ENCODE results near the gene COL1A1. TPM values are rescaled to one million over a fixed set of nuclear protein-coding genes. Genes with fewer than 3 reads are reported as not detected.

COL1A1 gene
- total RNA-seq, 2 donors from 2014 or later, result 15.4 to 16.6 TPM

GRCh38 chr17:50144845-50145531 is 56.4 kb downstream of the COL1A1 start:
- no peak for ATAC-seq
- no peaks in the 10 kb centered on the region for H3K9me3 ChIP-seq (ENCODE audit: control insufficient read depth, low read length, poor library complexity, severe bottlenecking)
- DNase-seq, result no peak
- Mint-ChIP-seq H3K4me3 (peak overlapping the region; percentile 98), H3K4me1 (peaks cover 73% of the 10 kb centered on the region), H3K27ac (peak overlapping the region; percentile 91), H3K36me3 (ENCODE audit: low read depth) (peaks cover 21% of the 10 kb centered on the region), H3K27me3 (no peaks in the 10 kb centered on the region)

GRCh38 chr17:50144355-50144754 is 57.1 kb downstream of the COL1A1 start:
- H3K9me3 ChIP-seq (ENCODE audit: control insufficient read depth, low read length, poor library complexity, severe bottlenecking), result no peaks in the 10 kb centered on the region
- Mint-ChIP-seq H3K27me3 (no peaks in the 10 kb centered on the region), H3K27ac (peak overlapping the region; percentile 91), H3K4me3 (peak overlapping the region; percentile 67), H3K36me3 (ENCODE audit: low read depth) (peaks cover 21% of the 10 kb centered on the region), H3K4me1 (peaks cover 80% of the 10 kb centered on the region)
- ATAC-seq (no peak), DNase-seq (no peak)

GRCh38 chr17:50143461-50144176 is 57.8 kb downstream of the COL1A1 start:
- H3K4me3 Mint-ChIP-seq, result peak overlapping the region; percentile 67
- DNase-seq (no peak), ATAC-seq (no peak)
- no peaks in the 10 kb centered on the region for H3K9me3 ChIP-seq (ENCODE audit: control insufficient read depth, low read length, poor library complexity, severe bottlenecking)
- peak overlapping the region; percentile 91 for H3K27ac Mint-ChIP-seq
- H3K27me3 Mint-ChIP-seq, result no peaks in the 10 kb centered on the region
- peaks cover 21% of the 10 kb centered on the region for H3K36me3 Mint-ChIP-seq (ENCODE audit: low read depth)
- H3K4me1 Mint-ChIP-seq, result peaks cover 80% of the 10 kb centered on the region

GRCh38 chr17:50141745-50142110 is 59.7 kb downstream of the COL1A1 start:
- H3K36me3 Mint-ChIP-seq (ENCODE audit: low read depth), result peaks cover 18% of the 10 kb centered on the region
- ATAC-seq, result no peak
- no peaks in the 10 kb centered on the region for H3K27me3 Mint-ChIP-seq
- H3K4me1 Mint-ChIP-seq, result peaks cover 83% of the 10 kb centered on the region
- no peak for DNase-seq
- H3K27ac Mint-ChIP-seq, result peak overlapping the region; percentile 91
- peak overlapping the region; percentile 91 for H3K4me3 Mint-ChIP-seq
- no peaks in the 10 kb centered on the region for H3K9me3 ChIP-seq (ENCODE audit: control insufficient read depth, low read length, poor library complexity, severe bottlenecking)

GRCh38 chr17:50141026-50141744 is 60.2 kb downstream of the COL1A1 start:
- Mint-ChIP-seq H3K4me1 (peaks cover 83% of the 10 kb centered on the region), H3K4me3 (peak overlapping the region; percentile 91), H3K27ac (peak overlapping the region; percentile 91), H3K27me3 (no peaks in the 10 kb centered on the region), H3K36me3 (ENCODE audit: low read depth) (peaks cover 22% of the 10 kb centered on the region)
- ATAC-seq (no peak), DNase-seq (no peak)
- H3K9me3 ChIP-seq (ENCODE audit: control insufficient read depth, low read length, poor library complexity, severe bottlenecking), result no peaks in the 10 kb centered on the region

- peak; percentile 70 to 77 (median 71) for DNase-seq
- ATAC-seq, result peak; percentile 89
- Mint-ChIP-seq H3K36me3 (ENCODE audit: low read depth) (peaks cover 22% of the 10 kb centered on the region), H3K27ac (peak overlapping the region; percentile 91), H3K27me3 (no peaks in the 10 kb centered on the region), H3K4me3 (peak overlapping the region; percentile 91), H3K4me1 (peaks cover 77% of the 10 kb centered on the region)
- H3K9me3 ChIP-seq (ENCODE audit: control insufficient read depth, low read length, poor library complexity, severe bottlenecking), result no peaks in the 10 kb centered on the region
Observed at GRCh38 chr17:50139950-50140885, 61.2 kb downstream of the COL1A1 start.

GRCh38 chr17:50139185-50139783 is 62.1 kb downstream of the COL1A1 start:
- H3K36me3 Mint-ChIP-seq (ENCODE audit: low read depth), result peaks cover 18% of the 10 kb centered on the region

GRCh38 chr17:50137042-50137441 is 64.4 kb downstream of the COL1A1 start:
- peaks cover 10% of the 10 kb centered on the region for H3K36me3 Mint-ChIP-seq (ENCODE audit: low read depth)

More at GRCh38 chr17:50139185-50139783, 62.1 kb downstream of the COL1A1 start:
- Mint-ChIP-seq H3K4me3 (peak overlapping the region; percentile 3), H3K4me1 (peaks cover 69% of the 10 kb centered on the region), H3K27me3 (no peaks in the 10 kb centered on the region), H3K27ac (peak overlapping the region; percentile 91)
- ATAC-seq, result no peak
- no peak for DNase-seq
- H3K9me3 ChIP-seq (ENCODE audit: control insufficient read depth, low read length, poor library complexity, severe bottlenecking), result no peaks in the 10 kb centered on the region

GRCh38 chr17:50136096-50136687 is 65.2 kb downstream of the COL1A1 start:
- Mint-ChIP-seq H3K27me3 (no peaks in the 10 kb centered on the region), H3K36me3 (ENCODE audit: low read depth) (peaks cover 7% of the 10 kb centered on the region), H3K27ac (no peak overlapping the region), H3K4me3 (no peak overlapping the region), H3K4me1 (peaks cover 51% of the 10 kb centered on the region)
- no peaks in the 10 kb centered on the region for H3K9me3 ChIP-seq (ENCODE audit: control insufficient read depth, low read length, poor library complexity, severe bottlenecking)
- no peak for ATAC-seq
- DNase-seq, result no peak

More at GRCh38 chr17:50137042-50137441, 64.4 kb downstream of the COL1A1 start:
- ATAC-seq (no peak), DNase-seq (no peak)
- Mint-ChIP-seq H3K4me3 (peak overlapping the region; percentile 49), H3K27ac (no peak overlapping the region), H3K4me1 (peaks cover 53% of the 10 kb centered on the region), H3K27me3 (no peaks in the 10 kb centered on the region)
- H3K9me3 ChIP-seq (ENCODE audit: control insufficient read depth, low read length, poor library complexity, severe bottlenecking), result no peaks in the 10 kb centered on the region

GRCh38 chr17:50135316-50136095 is 65.9 kb downstream of the COL1A1 start:
- no peak for ATAC-seq
- H3K9me3 ChIP-seq (ENCODE audit: control insufficient read depth, low read length, poor library complexity, severe bottlenecking), result no peaks in the 10 kb centered on the region
- H3K27me3 Mint-ChIP-seq, result no peaks in the 10 kb centered on the region
- DNase-seq, result no peak
- no peak overlapping the region for H3K4me3 Mint-ChIP-seq
- H3K36me3 Mint-ChIP-seq (ENCODE audit: low read depth), result peaks cover 7% of the 10 kb centered on the region
- H3K4me1 Mint-ChIP-seq, result peaks cover 49% of the 10 kb centered on the region
- no peak overlapping the region for H3K27ac Mint-ChIP-seq

- peaks cover 42% of the 10 kb centered on the region for H3K4me1 Mint-ChIP-seq
- no peak for ATAC-seq
Observed at GRCh38 chr17:50134206-50135110, 67.0 kb downstream of the COL1A1 start.

More at GRCh38 chr17:50134206-50135110, 67.0 kb downstream of the COL1A1 start:
- DNase-seq, result no peak
- Mint-ChIP-seq H3K4me3 (no peak overlapping the region), H3K36me3 (ENCODE audit: low read depth) (peaks cover 7% of the 10 kb centered on the region), H3K27me3 (no peaks in the 10 kb centered on the region), H3K27ac (no peak overlapping the region)
- no peaks in the 10 kb centered on the region for H3K9me3 ChIP-seq (ENCODE audit: control insufficient read depth, low read length, poor library complexity, severe bottlenecking)
